CD4-positive, alpha-beta T cell treated with Interleukin-15 for 4 hours (primary cell): ENCODE measurements around the gene DCAF12L2.
"Not testable (repeated sequence)": the region's sequence is repeated elsewhere in the genome, so short reads cannot be mapped to it uniquely, and the experiment has no call there.

Experiments
- DNase-seq: peaks from one replicate; pipeline ENCODE4 v3.0.0-alpha.2; 2020; ENCODE audit warnings: low spot score

DCAF12L2 gene

GRCh38 chrX:126165721-126166461 is at the start of gene DCAF12L2:
TSS of gene DCAF12L2 (minus strand) at chrX:126166289. CDS start at chrX:126165924, 365 bp downstream.
- no peak for DNase-seq

GRCh38 chrX:126190888-126191287 is 24.8 kb upstream of the DCAF12L2 start:
- DNase-seq, result not testable (repeated sequence)

- no peak for DNase-seq
Observed at GRCh38 chrX:126177133-126177840, 11.2 kb upstream of the DCAF12L2 start.

GRCh38 chrX:126170720-126171119 is 4.6 kb upstream of the DCAF12L2 start:
- no peak for DNase-seq

- DNase-seq, result no peak
Observed at GRCh38 chrX:126167560-126167959, 1.5 kb upstream of the DCAF12L2 start.

- no peak for DNase-seq
Observed at GRCh38 chrX:126165401-126165720, 728 bp downstream of the DCAF12L2 start.

GRCh38 chrX:126164689-126165400 is 1.2 kb downstream of the DCAF12L2 start:
- no peak for DNase-seq

GRCh38 chrX:126164226-126164625 is 1.9 kb downstream of the DCAF12L2 start:
- no peak for DNase-seq

- no peak for DNase-seq
Observed at GRCh38 chrX:126141014-126141413, 25.1 kb downstream of the DCAF12L2 start.

- DNase-seq, result no peak
Observed at GRCh38 chrX:126137899-126138298, 28.2 kb downstream of the DCAF12L2 start.

GRCh38 chrX:126124721-126125120 is 41.4 kb downstream of the DCAF12L2 start:
- DNase-seq, result no peak
